H1 (cell line): ENCODE data around the gene PLXNA3. TPM values are rescaled to one million over a fixed set of nuclear protein-coding genes. Genes with fewer than 3 reads are reported as not detected.

Experiments
- CTCF ChIA-PET: fragments of 300-600 bp; sonication (Branson Sonifier 250); formaldehyde crosslinking; loops from one replicate; lab custom pipeline; 2021; ENCODE audit not compliant: partially characterized antibody; lab: Charles Lee
- POLR2A ChIA-PET: fragments of 300-600 bp; sonication (Branson Sonifier 250); formaldehyde crosslinking; loops from one replicate; lab custom pipeline; 2021; ENCODE audit warnings: inconsistent platforms; ENCODE audit not compliant: partially characterized antibody; lab: Charles Lee
- DNase-seq, 2 experiments: peaks; one replicate each; pipeline versions ENCODE4 v3.0.0 to v3.0.0-alpha.2; 2010 to 2022; ENCODE audit warnings: low spot score in 2 of 2, low read depth in 1 of 2, mixed read lengths in 1 of 2
- FAIRE-seq: peaks from 2 replicates; lab custom pipeline; 2011; peaks lifted over from hg19 to GRCh38; lab: Jason Lieb, UNC
- H2AFZ ChIP-seq: 2 replicates; pipeline ENCODE4 v1.8.1; 2012; ENCODE audit warnings: low read length, inconsistent platforms
- H2AK5ac ChIP-seq: 2 replicates; pipeline ENCODE4 v1.6.1; 2013; ENCODE audit warnings: low read depth, low read length
- H2BK120ac ChIP-seq: replicated peaks from 2 replicates; pipeline ENCODE3; 2013; ENCODE audit warnings: low read depth, low read length, inconsistent platforms
- H2BK12ac ChIP-seq: 2 replicates; pipeline ENCODE4 v1.6.1; 2013; ENCODE audit warnings: low read depth, low read length
- H2BK15ac ChIP-seq: 2 replicates; pipeline ENCODE4 v1.6.1; 2013; ENCODE audit warnings: low read length
- H2BK20ac ChIP-seq: 2 replicates; pipeline ENCODE4 v1.6.1; 2013; ENCODE audit warnings: low read length
- H2BK5ac ChIP-seq: 2 replicates; pipeline ENCODE4 v1.6.1; 2013; ENCODE audit warnings: low read depth, low read length
- H3K14ac ChIP-seq: 2 replicates; pipeline ENCODE4 v1.6.1; 2013; ENCODE audit warnings: inconsistent platforms; ENCODE audit not compliant: insufficient read length
- H3K18ac ChIP-seq: 2 replicates; pipeline ENCODE4 v1.6.1; 2013; ENCODE audit warnings: low read length; ENCODE audit errors: extremely low read depth
- H3K23ac ChIP-seq: 2 replicates; pipeline ENCODE4 v1.6.1; 2013; ENCODE audit warnings: inconsistent platforms; ENCODE audit not compliant: insufficient read length
- H3K23me2 ChIP-seq: 2 replicates; pipeline ENCODE4 v1.6.1; 2013; ENCODE audit warnings: low read depth, low read length
- H3K27ac ChIP-seq: 2 replicates; pipeline ENCODE4 v1.6.1; 2011; ENCODE audit warnings: low read depth, low read length, inconsistent platforms
- H3K27me3 ChIP-seq, 4 experiments: replicated peaks in 1 of 4; 1 replicate in 1 of 4; 2 replicates in 3 of 4; pipeline versions ENCODE4 v1.6.1 to v1.8.1; 2011 to 2013; ENCODE audit warnings: low read length in 3 of 4, mild to moderate bottlenecking in 3 of 4, inconsistent platforms in 2 of 4, mixed read lengths in 2 of 4, moderate library complexity in 1 of 4; ENCODE audit not compliant: control insufficient read depth in 3 of 4, insufficient read depth in 3 of 4; ENCODE audit errors: extremely low read depth in 1 of 4
- H3K36me3 ChIP-seq, 4 experiments: 2 replicates each; pipeline versions ENCODE4 v1.6.1 to v1.8.1; 2011 to 2013; ENCODE audit warnings: mild to moderate bottlenecking in 4 of 4, low read length in 3 of 4, moderate library complexity in 2 of 4, control low read depth in 1 of 4, inconsistent platforms in 1 of 4; ENCODE audit not compliant: insufficient read depth in 4 of 4, control insufficient read depth in 2 of 4
- H3K4ac ChIP-seq: replicated peaks from 2 replicates; pipeline ENCODE3; 2013; ENCODE audit warnings: low read length, low read depth, mixed read lengths, inconsistent platforms; ENCODE audit not compliant: insufficient read length
- H3K4me1 ChIP-seq, 4 experiments: replicated peaks in 1 of 4; 1 replicate in 1 of 4; 2 replicates in 3 of 4; pipeline versions ENCODE4 v1.6.1 to v1.8.1; 2011 to 2013; ENCODE audit warnings: low read length in 3 of 4, inconsistent platforms in 2 of 4, mixed read lengths in 1 of 4; ENCODE audit not compliant: insufficient read depth in 4 of 4, control insufficient read depth in 3 of 4
- H3K4me2 ChIP-seq, 2 experiments: 2 replicates each; pipeline versions ENCODE4 v1.6.1 to v1.8.1; 2011 to 2013; ENCODE audit warnings: low read depth in 2 of 2, low read length in 2 of 2, control low read depth in 1 of 2, inconsistent platforms in 1 of 2, mild to moderate bottlenecking in 1 of 2; ENCODE audit not compliant: insufficient read depth in 1 of 2
- H3K4me3 ChIP-seq, 4 experiments: fragments of 200-600, 300-600 bp in 1 of 4; sonication (generic), shearing (Covaris generic), sonication (Bioruptor Twin) in 1 of 4; 2 replicates each; pipeline versions ENCODE4 v1.5.1 to v1.8.1; 2011 to 2016; ENCODE audit warnings: low read length in 4 of 4, low read depth in 3 of 4, control low read depth in 2 of 4, inconsistent platforms in 2 of 4, mild to moderate bottlenecking in 2 of 4, mixed read lengths in 1 of 4, moderate library complexity in 1 of 4; ENCODE audit not compliant: insufficient read depth in 2 of 4; ENCODE audit errors: extremely low read depth in 1 of 4
- H3K56ac ChIP-seq: replicated peaks from 2 replicates; pipeline ENCODE3; 2013; ENCODE audit warnings: low read depth, mild to moderate bottlenecking, mixed read lengths, low read length, inconsistent platforms; ENCODE audit not compliant: insufficient read length
- H3K79me1 ChIP-seq: 2 replicates; pipeline ENCODE4 v1.6.1; 2013; ENCODE audit warnings: low read depth, low read length, control low read depth
- H3K79me2 ChIP-seq, 2 experiments: 2 replicates each; pipeline versions ENCODE4 v1.6.1 to v1.8.1; 2012 to 2013; ENCODE audit warnings: low read length in 2 of 2, mild to moderate bottlenecking in 2 of 2, inconsistent platforms in 1 of 2; ENCODE audit not compliant: insufficient read depth in 2 of 2, control insufficient read depth in 1 of 2
- H3K9ac ChIP-seq, 4 experiments: replicated peaks in 1 of 4; 1 replicate in 1 of 4; 2 replicates in 3 of 4; pipeline versions ENCODE4 v1.6.1 to v1.8.1; 2011 to 2013; ENCODE audit warnings: low read depth in 3 of 4, low read length in 3 of 4, control low read depth in 2 of 4, mild to moderate bottlenecking in 2 of 4, moderate library complexity in 2 of 4, inconsistent platforms in 1 of 4; ENCODE audit errors: extremely low read depth in 1 of 4
- H3K9me3 ChIP-seq, 2 experiments: 2 replicates each; pipeline versions ENCODE4 v1.6.1 to v1.8.1; 2012 to 2013; ENCODE audit warnings: mild to moderate bottlenecking in 2 of 2, moderate library complexity in 2 of 2, control low read depth in 1 of 2, inconsistent platforms in 1 of 2, low read depth in 1 of 2, low read length in 1 of 2, mixed read lengths in 1 of 2; ENCODE audit not compliant: insufficient read depth in 2 of 2
- H4K20me1 ChIP-seq, 2 experiments: replicated peaks in 1 of 2; 2 replicates each; pipeline versions ENCODE3 to v1.8.1; 2011 to 2013; ENCODE audit warnings: inconsistent platforms in 2 of 2, low read length in 2 of 2, mild to moderate bottlenecking in 1 of 2; ENCODE audit not compliant: insufficient read depth in 2 of 2, control insufficient read depth in 1 of 2
- H4K5ac ChIP-seq: 2 replicates; pipeline ENCODE4 v1.6.1; 2013; ENCODE audit warnings: low read length, low read depth, mixed read lengths, inconsistent platforms; ENCODE audit not compliant: insufficient read length
- H4K8ac ChIP-seq: 2 replicates; pipeline ENCODE4 v1.8.0; 2013; ENCODE audit warnings: mild to moderate bottlenecking, moderate library complexity, low read length, inconsistent platforms; ENCODE audit not compliant: insufficient read depth; ENCODE audit errors: extremely low read depth
- H4K91ac ChIP-seq: replicated peaks from 2 replicates; pipeline ENCODE3; 2013; ENCODE audit warnings: low read length, mixed read lengths, inconsistent platforms; ENCODE audit not compliant: insufficient read length
- BRCA1 ChIP-seq: IDR thresholded peaks from 2 replicates; pipeline ENCODE4 v1.6.1; 2012; ENCODE audit warnings: low read depth, low read length, improper control_type of control experiment
- CBX5 ChIP-seq: fragments of 300-800, 300-1000 bp; sonication (generic); IDR thresholded peaks from 2 replicates; pipeline ENCODE4 v1.7.1; 2016; ENCODE audit warnings: antibody characterized with exemption, low read length, low read depth
- CEBPB ChIP-seq: IDR thresholded peaks from 2 replicates; pipeline ENCODE4 v1.6.1; 2012; ENCODE audit warnings: low read depth, low read length
- KDM4A ChIP-seq: IDR thresholded peaks from one replicate; pipeline ENCODE4 v1.7.1; 2012; ENCODE audit warnings: low read depth, mild to moderate bottlenecking, moderate library complexity, low read length, inconsistent platforms; ENCODE audit not compliant: severe bottlenecking
- NANOG ChIP-seq: IDR thresholded peaks from 2 replicates; pipeline ENCODE4 v1.6.1; 2011; ENCODE audit warnings: low read length, low read depth, mild to moderate bottlenecking, inconsistent platforms; ENCODE audit not compliant: insufficient read depth, poor library complexity, severe bottlenecking
- WGBS, 2 experiments: shearing (Covaris generic) in 1 of 2; methylation state at CpG; one replicate each; pipeline versions ENCODE4 v1.1.6 to v1.1.7; 2013 to 2015; ENCODE audit warnings: low lambda C conversion rate in 2 of 2, mixed read lengths in 2 of 2, inconsistent platforms in 1 of 2, low coverage in 1 of 2, missing lambda C conversion rate in 1 of 2; ENCODE audit not compliant: insufficient replicate concordance in 2 of 2, insufficient coverage in 1 of 2, insufficient read length in 1 of 2; ENCODE audit errors: extremely low coverage in 1 of 2, missing lambda C conversion rate in 1 of 2; 5-methylcytosine and 5-hydroxymethylcytosine counted together
- polyA plus RNA-seq, 7 experiments: library from polyadenylated mRNA; depleted of rRNA in 3 of 7; stranded (reverse) in 5 of 7; unstranded in 2 of 7; fragments of >200 nt in 5 of 7; fragments of 200-250 nt in 2 of 7; gene quantifications; 1 replicate in 5 of 7; 2 replicates in 1 of 7; 4 replicates in 1 of 7; pipeline versions ENCODE4 v1.2.1 to v1.2.3, GENCODE V29; 2011 to 2013; ENCODE audit warnings: missing spikeins in 2 of 7, mixed read lengths in 2 of 7
- total RNA-seq: library from RNA; stranded (reverse); fragmentation: NEBNext Ultra II Directional; extraction: Animal tissue kit (Norgen Biotek cat#: 25700); gene quantifications from 2 replicates; pipeline ENCODE4 v1.2.1, GENCODE V29; 2021
- TF ChIP-seq, protein P1 (sequence below): IDR thresholded peaks from 2 replicates; pipeline ENCODE4 v1.6.1; 2011; ENCODE audit warnings: low read depth, mild to moderate bottlenecking, low read length; ENCODE audit not compliant: insufficient read depth
- TF ChIP-seq, protein P2 (sequence below): IDR thresholded peaks from 2 replicates; pipeline ENCODE4 v1.6.1; 2012; ENCODE audit warnings: inconsistent platforms

Gene PLXNA3
- total and polyA plus RNA-seq, 2 of the 8 experiments (the other 6 are each of a cell fraction or from before 2014, with no cell fraction given): 10.7 to 18.2 TPM

DNA sequence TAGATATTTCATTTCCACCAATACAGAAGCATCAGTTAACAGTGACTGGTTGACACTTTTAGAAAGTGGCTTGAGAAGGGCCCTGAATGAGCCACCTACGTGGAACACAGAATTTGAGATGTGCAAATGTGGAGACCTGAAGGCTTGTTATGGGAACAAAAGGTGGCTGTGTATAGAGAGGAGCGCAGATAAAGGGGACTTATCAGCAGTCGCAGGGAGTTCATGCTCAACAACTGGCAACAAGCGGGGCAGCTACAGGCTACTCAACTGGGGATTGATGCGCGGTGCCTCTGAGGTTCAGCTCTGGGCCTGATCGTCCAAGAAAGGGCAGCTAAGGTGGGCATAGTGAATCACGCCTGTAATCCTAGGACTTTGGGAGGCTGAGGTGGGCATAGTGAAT is 61.3 kb downstream of the PLXNA3 start:
- POLR2A ChIA-PET: interaction anchor here (1.0 kb wide), 1 partner anchor 122 kb away, joined by 3 read pairs; no protein-coding TSS in a partner anchor
- Histone ChIP-seq H3K23ac (no peak overlapping the region), H2BK120ac (no peak overlapping the region), H3K14ac (no peak overlapping the region), H3K9me3 (no peaks in the 10 kb centered on the region), H3K79me2 (no peaks in the 10 kb centered on the region), H2BK12ac (no peak overlapping the region), H2BK15ac (no peak overlapping the region), H3K9ac (no peak overlapping the region), H3K4ac (no peak overlapping the region), H3K4me1 (peaks cover 1 to 10% (median 7%) of the 10 kb centered on the region in 4 experiments; a peak in 6 of 7 replicates), H4K5ac (no peak overlapping the region), H3K18ac (no peak overlapping the region), H3K36me3 (no peaks in the 10 kb centered on the region), H4K91ac (no peak overlapping the region), H2BK20ac (no peak overlapping the region), H2AFZ (no peak overlapping the region), H3K4me2 (no peak overlapping the region), H2BK5ac (no peak overlapping the region), H3K79me1 (no peaks in the 10 kb centered on the region), H4K8ac (no peak overlapping the region), H4K20me1 (no peaks in the 10 kb centered on the region), H3K27ac (no peak overlapping the region), H3K27me3 (peaks cover 0 to 5% (median 0%) of the 10 kb centered on the region in 4 experiments; a peak in 3 of 7 replicates), H3K4me3 (no peak overlapping the region), H3K23me2 (peaks cover 9% of the 10 kb centered on the region), H2AK5ac (no peak overlapping the region), H3K56ac (no peak overlapping the region)
- TF ChIP-seq, protein P1, sequence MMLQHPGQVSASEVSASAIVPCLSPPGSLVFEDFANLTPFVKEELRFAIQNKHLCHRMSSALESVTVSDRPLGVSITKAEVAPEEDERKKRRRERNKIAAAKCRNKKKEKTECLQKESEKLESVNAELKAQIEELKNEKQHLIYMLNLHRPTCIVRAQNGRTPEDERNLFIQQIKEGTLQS: no peak
- TF ChIP-seq BRCA1: no peak
- no peak for TF ChIP-seq NANOG
- TF ChIP-seq CBX5: no peak
- TF ChIP-seq, protein P2, sequence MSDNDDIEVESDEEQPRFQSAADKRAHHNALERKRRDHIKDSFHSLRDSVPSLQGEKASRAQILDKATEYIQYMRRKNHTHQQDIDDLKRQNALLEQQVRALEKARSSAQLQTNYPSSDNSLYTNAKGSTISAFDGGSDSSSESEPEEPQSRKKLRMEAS: no peak
- no peak for TF ChIP-seq CEBPB
- no peak for TF ChIP-seq KDM4A
- 91% methylated on average over 6 of the region's 8 CpGs; no CpG with 5 or more reads in 1 of the 2 experiments for WGBS, 2 experiments
- CTCF ChIA-PET: interaction anchor here (1.9 kb wide), 1 partner anchor 14 kb away, joined by 5 read pairs; no protein-coding TSS in a partner anchor
- DNase-seq (no peak), FAIRE-seq (no peak)
